Epithelial cell of proximal tubule (primary cell): ENCODE results near the gene LPCAT2. TPM values are rescaled to one million over a fixed set of nuclear protein-coding genes. Genes with fewer than 3 reads are reported as not detected.

Experiments
- DNase-seq: peaks from one replicate; pipeline ENCODE4 v3.0.0-alpha.2; 2011; ENCODE audit warnings: low read depth
- H3K4me3 ChIP-seq: 2 replicates; pipeline ENCODE4 v1.5.1; 2011; ENCODE audit warnings: low read depth, mild to moderate bottlenecking, low read length
- CTCF ChIP-seq: conservative IDR thresholded peaks from 2 replicates; pipeline ENCODE4 v1.5.1; 2012; ENCODE audit warnings: low read depth, mild to moderate bottlenecking, low read length
- total RNA-seq: library from RNA; depleted of rRNA; stranded (reverse); fragments of >200 nt; gene quantifications from 2 replicates; pipeline ENCODE4 v1.2.3, GENCODE V29; 2015

LPCAT2 gene
- total RNA-seq, 1 donor from 2014 or later, result 3.7 TPM

DNA sequence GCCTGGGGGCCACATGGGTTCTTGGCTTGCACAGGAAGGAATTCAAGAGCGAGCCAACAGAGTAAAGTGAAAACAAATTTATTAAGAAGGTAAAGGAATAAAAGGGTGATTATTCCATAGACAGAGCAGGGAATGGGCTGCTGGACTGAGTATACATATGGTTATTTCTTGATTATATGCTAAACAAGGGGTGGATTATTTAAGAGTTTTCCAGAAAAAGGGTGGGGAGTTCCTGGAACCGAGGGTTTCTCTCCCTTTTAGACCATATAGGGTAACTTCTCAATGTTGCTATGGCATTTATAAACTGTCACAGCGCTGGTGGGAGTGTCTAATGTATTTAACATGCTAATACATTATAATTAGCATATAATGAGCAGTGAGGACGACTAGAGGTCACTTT is 27.8 kb upstream of the LPCAT2 start:
- DNase-seq, result no peak
- TF ChIP-seq CTCF, result no peak
- H3K4me3 ChIP-seq, result no peak overlapping the region

- no peak for DNase-seq
- TF ChIP-seq CTCF, result no peak
- H3K4me3 ChIP-seq, result no peak overlapping the region
Measured at GRCh38 chr16:55482056-55482455, 26.8 kb upstream of the LPCAT2 start.

DNA sequence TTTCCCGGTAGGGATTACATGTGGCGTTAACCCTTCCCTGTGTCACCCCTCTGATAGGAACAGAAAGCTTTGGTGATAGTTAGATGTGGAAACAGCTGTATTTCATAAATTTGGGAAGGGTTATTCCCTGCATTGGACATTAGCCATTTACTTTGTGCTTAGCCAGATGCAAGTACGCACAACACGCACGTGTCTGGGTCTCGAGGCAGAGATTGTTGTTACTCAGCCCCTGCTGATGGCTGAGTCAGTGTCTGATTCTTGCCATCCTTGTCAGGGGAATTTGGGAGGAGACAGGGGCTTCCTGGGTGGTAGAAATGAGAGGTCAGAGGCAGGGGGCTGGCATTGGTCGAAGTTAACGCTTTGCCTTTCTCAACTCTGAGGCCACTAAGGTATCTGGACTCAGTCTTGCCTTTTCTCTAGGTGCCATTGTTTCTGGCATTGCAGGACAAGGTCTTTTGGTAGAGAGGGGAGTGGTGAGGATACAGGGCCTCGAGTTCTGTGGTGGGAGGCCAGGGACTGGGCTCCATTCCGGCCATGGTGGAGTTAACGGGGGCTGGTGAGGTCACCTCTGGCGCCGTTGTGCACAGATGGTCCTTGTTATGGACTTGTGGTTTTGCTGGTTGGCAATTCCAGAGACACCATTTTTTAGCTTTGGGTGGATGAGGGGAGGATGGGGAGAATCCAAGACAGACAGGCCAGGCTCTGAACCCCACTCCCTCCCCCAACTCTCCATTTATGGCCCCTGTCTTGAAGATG is 21.6 kb upstream of the LPCAT2 start:
- H3K4me3 ChIP-seq, result no peak overlapping the region
- DNase-seq, result no peak
- TF ChIP-seq CTCF, result no peak

DNA sequence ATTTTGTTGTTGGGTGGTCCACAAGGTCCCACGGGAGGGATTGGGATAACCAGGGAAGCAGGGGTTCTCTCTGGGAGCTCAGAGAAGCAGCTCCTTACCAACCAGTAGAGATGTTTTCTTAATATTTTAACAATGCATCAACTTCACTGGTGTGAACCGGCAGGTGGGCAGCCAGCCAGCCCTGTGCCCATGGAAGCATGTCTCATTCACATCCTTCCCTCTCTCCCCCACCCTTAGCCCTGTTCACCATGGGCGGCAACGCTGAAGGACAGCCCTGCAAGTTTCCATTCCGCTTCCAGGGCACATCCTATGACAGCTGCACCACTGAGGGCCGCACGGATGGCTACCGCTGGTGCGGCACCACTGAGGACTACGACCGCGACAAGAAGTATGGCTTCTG is 20.6 kb upstream of the LPCAT2 start:
- no peak overlapping the region for H3K4me3 ChIP-seq
- no peak for DNase-seq
- no peak for TF ChIP-seq CTCF

GRCh38 chr16:55489119-55489955 is 19.5 kb upstream of the LPCAT2 start:
- no peak overlapping the region for H3K4me3 ChIP-seq
- no peak for DNase-seq
- TF ChIP-seq CTCF, result no peak

- no peak overlapping the region for H3K4me3 ChIP-seq
- DNase-seq, result no peak
- TF ChIP-seq CTCF, result no peak
Measured at GRCh38 chr16:55489956-55490265, 19.0 kb upstream of the LPCAT2 start.

DNA sequence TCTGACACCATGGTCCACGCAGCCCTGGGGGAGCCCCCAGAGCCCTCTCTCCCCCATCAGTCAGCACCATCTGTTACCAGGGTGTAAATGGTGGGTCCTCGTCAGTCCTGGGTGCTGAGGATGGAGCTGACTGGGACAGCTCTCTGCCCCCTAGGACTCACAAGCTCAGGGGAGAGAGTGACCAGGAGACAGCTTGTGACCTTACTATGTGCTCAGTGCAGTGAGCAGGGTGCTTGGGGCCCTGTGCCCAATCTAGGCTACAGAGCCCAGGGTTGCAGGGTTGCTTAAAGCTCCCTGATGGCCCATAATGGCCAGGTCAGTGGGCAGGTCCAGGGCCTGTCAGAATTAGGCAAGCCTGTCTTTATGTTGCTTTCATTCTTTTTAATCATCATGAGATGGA is 18.6 kb upstream of the LPCAT2 start:
- no peak overlapping the region for H3K4me3 ChIP-seq
- no peak for DNase-seq
- TF ChIP-seq CTCF, result no peak
